Peyer's patch (tissue), 4 donors: ENCODE results near the gene NRG3. TPM values are rescaled to one million over a fixed set of nuclear protein-coding genes. Genes with fewer than 3 reads are reported as not detected.

ENCODE experiments used
- DNase-seq, 3 donors: peaks; one replicate each; pipeline ENCODE4 v3.0.0-alpha.2; 2017 to 2019
- H3K27ac ChIP-seq, 4 donors: fragments of 200-600 bp; sonication (generic); one replicate each; pipeline ENCODE4 v1.5.1; 2016 to 2019
- H3K27me3 ChIP-seq, 2 donors: fragments of 200-600 bp; sonication (generic); one replicate each; pipeline ENCODE4 v1.5.1; 2019
- H3K36me3 ChIP-seq, 3 donors: fragments of 200-600 bp; sonication (generic); one replicate each; pipeline ENCODE4 v1.5.1; 2016 to 2019
- H3K4me1 ChIP-seq, 4 donors: fragments of 200-600 bp; sonication (generic); one replicate each; pipeline ENCODE4 v1.5.1; 2016 to 2019
- H3K4me3 ChIP-seq, 4 donors: fragments of 200-600 bp; sonication (generic); 1 replicate in 3 of 4; 2 replicates in 1 of 4; pipeline ENCODE4 v1.5.1; 2016 to 2019; ENCODE audit warnings: mild to moderate bottlenecking in 1 of 4
- H3K9me3 ChIP-seq, 4 donors: fragments of 200-600 bp; sonication (generic); one replicate each; pipeline ENCODE4 v1.5.1; 2016 to 2019; ENCODE audit warnings: mild to moderate bottlenecking in 1 of 4
- CTCF ChIP-seq, 6 experiments: fragments of 450-650 bp in 4 of 6; fragments of 200-600 bp in 2 of 6; sonication (generic) in 1 of 6; IDR thresholded peaks; one replicate each; pipeline ENCODE4 v1.5.1; 2017 to 2019; ENCODE audit warnings: antibody characterized with exemption in 6 of 6, mild to moderate bottlenecking in 3 of 6, moderate library complexity in 1 of 6
- POLR2A ChIP-seq, 2 donors: fragments of 450-650 bp; IDR thresholded peaks; one replicate each; pipeline ENCODE4 v1.5.1; 2017; ENCODE audit warnings: antibody characterized with exemption in 2 of 2, mild to moderate bottlenecking in 2 of 2, moderate library complexity in 2 of 2
- total RNA-seq, 4 donors: library from RNA; depleted of rRNA; stranded (reverse); fragments of >200 nt; gene quantifications; one replicate each; pipeline ENCODE4 v1.1.0, GENCODE V29; 2016

NRG3 gene
- total RNA-seq, 4 donors from 2014 or later = not detected

DNA sequence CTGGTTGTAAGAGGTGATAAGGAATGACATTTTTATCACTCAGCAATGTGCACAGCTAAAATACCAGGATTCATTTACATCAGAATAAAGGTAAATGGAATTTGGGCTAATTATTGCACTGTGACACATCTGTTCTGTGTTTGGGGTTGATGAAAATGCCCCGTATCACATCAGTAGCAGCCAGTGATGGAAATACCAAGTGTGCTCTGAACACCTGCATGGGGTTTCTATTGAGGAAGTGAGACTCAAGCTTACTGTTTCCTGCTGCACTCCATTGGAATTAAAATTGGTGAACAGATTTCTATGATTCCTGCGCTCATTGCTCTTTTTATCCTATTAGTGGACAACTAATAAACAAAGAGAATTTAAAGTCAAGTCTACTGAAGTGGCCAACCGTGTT lies 296.9 kb downstream of the NRG3 start:
- H3K4me3 ChIP-seq = no peak overlapping the region
- H3K36me3 ChIP-seq = no peaks in the 10 kb centered on the region
- no peaks in the 10 kb centered on the region for H3K9me3 ChIP-seq
- H3K27ac ChIP-seq = no peak overlapping the region
- H3K27me3 ChIP-seq = no peaks in the 10 kb centered on the region
- no peaks in the 10 kb centered on the region for H3K4me1 ChIP-seq
- DNase-seq = no peak
- TF ChIP-seq POLR2A (IDR thresholded peaks at IDR 0.05) = no peak

DNA sequence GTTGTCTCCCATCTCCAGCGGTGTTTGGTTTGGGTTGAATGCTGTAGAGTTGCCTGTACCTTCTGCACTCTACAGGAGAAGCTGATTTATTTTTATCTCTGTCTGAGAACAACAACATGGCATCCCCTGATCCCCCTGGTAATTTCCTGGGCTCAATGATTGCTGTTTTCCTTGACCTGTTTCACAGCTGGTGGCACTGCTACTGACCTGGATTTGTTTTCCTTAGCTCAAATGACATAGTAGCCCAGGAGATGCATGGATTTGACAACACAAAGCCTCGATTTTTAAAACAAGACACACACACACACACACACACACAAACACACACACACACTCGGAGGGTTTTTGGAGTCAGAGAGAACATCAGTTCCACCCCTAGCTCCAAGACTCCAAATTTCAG lies 301.6 kb downstream of the NRG3 start:
- no peaks in the 10 kb centered on the region for H3K27me3 ChIP-seq
- H3K9me3 ChIP-seq = no peaks in the 10 kb centered on the region
- DNase-seq = no peak
- H3K4me1 ChIP-seq = no peaks in the 10 kb centered on the region
- H3K4me3 ChIP-seq = no peak overlapping the region
- H3K27ac ChIP-seq = no peak overlapping the region
- TF ChIP-seq CTCF (IDR thresholded peaks at IDR 0.05) (no peak), POLR2A (IDR thresholded peaks at IDR 0.05) (no peak)
- H3K36me3 ChIP-seq = no peaks in the 10 kb centered on the region

- no peak for DNase-seq
- H3K36me3 ChIP-seq = no peaks in the 10 kb centered on the region
- H3K9me3 ChIP-seq = no peaks in the 10 kb centered on the region
- H3K4me3 ChIP-seq = no peak overlapping the region
- H3K4me1 ChIP-seq = no peaks in the 10 kb centered on the region
- no peak overlapping the region for H3K27ac ChIP-seq
- H3K27me3 ChIP-seq = no peaks in the 10 kb centered on the region
- TF ChIP-seq CTCF (IDR thresholded peaks at IDR 0.05) (no peak), POLR2A (IDR thresholded peaks at IDR 0.05) (no peak)
These were observed 315.7 kb downstream of the NRG3 start for GRCh38 chr10:82190432-82191260.

DNA sequence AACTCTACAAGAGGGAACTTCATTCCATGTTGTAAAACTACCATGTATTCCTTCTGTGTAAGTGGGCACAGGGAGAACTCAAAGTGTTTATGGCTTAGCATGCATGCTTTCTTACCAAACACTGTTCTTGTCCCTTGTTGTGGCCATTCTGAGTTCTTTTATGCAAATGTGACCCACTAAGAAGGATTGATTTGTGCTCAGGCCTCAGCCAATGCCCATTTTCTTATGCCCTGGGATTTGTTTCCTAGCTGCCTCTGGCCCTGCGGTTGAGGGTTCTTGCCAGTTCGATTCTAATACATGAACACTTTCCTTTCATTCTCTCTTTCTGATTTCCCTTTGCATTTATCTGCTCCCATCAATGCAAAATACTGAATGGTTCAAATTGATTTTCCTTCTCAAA lies 316.7 kb downstream of the NRG3 start:
- Histone ChIP-seq H3K27me3 (no peaks in the 10 kb centered on the region), H3K9me3 (no peaks in the 10 kb centered on the region), H3K4me1 (no peaks in the 10 kb centered on the region), H3K27ac (no peak overlapping the region), H3K36me3 (no peaks in the 10 kb centered on the region), H3K4me3 (no peak overlapping the region)
- no peak for TF ChIP-seq POLR2A (IDR thresholded peaks at IDR 0.05)
- no peak for TF ChIP-seq CTCF (IDR thresholded peaks at IDR 0.05)
- no peak for DNase-seq

GRCh38 chr10:82192665-82193064 lies 317.7 kb downstream of the NRG3 start:
- no peaks in the 10 kb centered on the region for H3K36me3 ChIP-seq
- TF ChIP-seq CTCF (IDR thresholded peaks at IDR 0.05) = no peak
- no peak for TF ChIP-seq POLR2A (IDR thresholded peaks at IDR 0.05)
- no peak overlapping the region for H3K27ac ChIP-seq
- H3K27me3 ChIP-seq = no peaks in the 10 kb centered on the region
- DNase-seq = no peak
- no peaks in the 10 kb centered on the region for H3K4me1 ChIP-seq
- no peak overlapping the region for H3K4me3 ChIP-seq
- H3K9me3 ChIP-seq = no peaks in the 10 kb centered on the region

DNA sequence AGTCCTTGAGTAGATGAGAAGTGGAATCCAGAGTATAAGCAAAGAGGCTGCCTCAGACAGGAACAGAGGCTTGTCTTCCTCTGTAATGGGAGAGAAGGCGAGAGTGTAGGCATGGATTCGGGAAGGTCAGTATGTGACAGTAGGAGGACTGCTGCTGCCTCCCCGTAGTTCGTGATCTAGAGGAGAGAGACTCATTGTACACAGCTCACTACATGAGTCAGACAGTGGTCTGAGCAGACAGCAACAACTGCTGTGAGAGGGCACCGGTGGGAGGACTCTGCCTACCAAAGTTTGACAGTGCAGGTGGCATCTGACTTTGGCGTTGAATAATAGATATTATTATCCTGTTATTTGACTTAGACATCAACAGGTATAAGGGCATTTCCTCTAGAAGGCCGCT lies 319.4 kb downstream of the NRG3 start:
- H3K4me1 ChIP-seq = no peaks in the 10 kb centered on the region
- no peak overlapping the region for H3K4me3 ChIP-seq
- DNase-seq = no peak
- TF ChIP-seq POLR2A (IDR thresholded peaks at IDR 0.05) = no peak
- TF ChIP-seq CTCF (IDR thresholded peaks at IDR 0.05) = no peak
- no peaks in the 10 kb centered on the region for H3K27me3 ChIP-seq
- H3K36me3 ChIP-seq = no peaks in the 10 kb centered on the region
- H3K9me3 ChIP-seq = no peaks in the 10 kb centered on the region
- H3K27ac ChIP-seq = no peak overlapping the region
